ENCODE measurements around the gene ARHGEF17. TPM values are rescaled to one million over a fixed set of nuclear protein-coding genes. Genes with fewer than 3 reads are reported as not detected.

ARHGEF17 gene
- total and polyA plus RNA-seq, 2 donors (not counting 1 experiment from before 2014, with no cell fraction given): 42.8 to 43.1 TPM

GRCh38 chr11:73318501-73319011, 10.5 kb downstream of the ARHGEF17 start:
- Histone ChIP-seq H3K36me3 (ENCODE audit: control insufficient read depth, insufficient read depth, low read length) (peaks cover 2% of the 10 kb centered on the region), H3K27me3 (ENCODE audit: control insufficient read depth, insufficient read depth, low read length) (no peaks in the 10 kb centered on the region), H2AFZ (ENCODE audit: low read length) (no peak overlapping the region), H4K20me1 (ENCODE audit: control insufficient read depth, extremely low read depth, insufficient read depth, low read length) (no peaks in the 10 kb centered on the region), H3K9me3 (ENCODE audit: control insufficient read depth, insufficient read depth, low read depth, low read length) (no peaks in the 10 kb centered on the region), H3K4me1 (ENCODE audit: control insufficient read depth, extremely low read depth, insufficient read depth, low read length) (peaks cover 70% of the 10 kb centered on the region), H3K79me2 (ENCODE audit: control insufficient read depth, insufficient read depth, low read length) (peaks cover 87% of the 10 kb centered on the region), H3K4me3 (replicated peaks in 1 of 4; ENCODE audit: control extremely low read depth in 1 of 4, insufficient read depth in 1 of 4, low read depth in 3 of 4, low read length in 4 of 4) (no peak overlapping the region), H3K9ac (ENCODE audit: insufficient read depth, low read length) (no peak overlapping the region), H3K4me2 (ENCODE audit: extremely low read depth, insufficient read depth, low read length) (no peak overlapping the region), H3K27ac (ENCODE audit: insufficient read depth, low read length) (peak overlapping the region; percentile 0)
- TF ChIP-seq CTCF (conservative IDR thresholded peaks at IDR 0.05 in 1 of 2, IDR thresholded peaks at IDR 0.05 in 1 of 2; ENCODE audit: low read depth in 1 of 2, low read length in 2 of 2) (no peak), EZH2 (IDR thresholded peaks at IDR 0.05; ENCODE audit: low read length, missing control alignments) (no peak)
- no peak for DNase-seq (ENCODE audit: low read depth in 2 of 2)

DNA sequence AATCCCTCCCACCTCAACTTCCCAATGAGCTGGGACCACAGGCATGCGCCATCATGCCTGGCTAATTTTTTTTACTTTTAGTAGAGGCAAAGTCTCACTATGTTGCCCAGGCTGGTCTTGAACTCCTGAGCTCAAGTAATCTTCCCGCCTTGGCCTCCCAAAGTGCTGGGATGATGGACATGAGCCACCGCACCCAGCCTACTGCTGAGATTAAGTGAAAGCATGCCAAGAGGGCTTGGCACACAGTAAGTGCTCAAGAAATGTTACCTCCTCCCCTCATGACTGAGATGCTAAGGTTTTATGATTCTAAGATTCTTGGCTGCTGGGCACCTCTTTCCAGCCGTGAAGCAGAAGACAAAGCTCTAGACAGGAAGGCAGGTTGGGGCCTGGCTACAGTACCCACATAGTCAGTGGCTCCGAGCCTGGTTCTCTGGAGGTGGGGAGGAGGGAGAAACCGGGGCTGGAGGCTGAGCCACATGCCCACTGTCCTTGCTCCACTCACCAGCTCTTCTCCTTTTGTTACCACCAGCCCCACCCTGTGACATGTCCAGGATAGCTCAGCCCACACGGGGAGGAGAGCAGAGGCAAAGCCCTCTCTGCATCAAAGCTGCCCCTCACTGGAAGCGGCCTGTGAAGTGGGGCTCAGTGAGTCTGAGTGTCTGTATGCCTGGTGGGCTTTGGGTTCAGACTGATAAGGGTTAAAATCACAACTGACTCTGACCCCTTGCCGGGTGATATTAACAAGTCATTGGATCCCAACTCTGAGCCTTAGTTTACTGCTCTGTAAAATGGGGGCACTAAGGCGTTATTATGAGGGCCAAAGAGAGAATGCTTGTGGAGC, 12.9 kb downstream of the ARHGEF17 start:
- Histone ChIP-seq H3K36me3 (ENCODE audit: control insufficient read depth, insufficient read depth, low read length) (peaks cover 2% of the 10 kb centered on the region), H3K27ac (ENCODE audit: insufficient read depth, low read length) (peak overlapping the region; percentile 73), H2AFZ (ENCODE audit: low read length) (no peak overlapping the region), H3K4me2 (ENCODE audit: extremely low read depth, insufficient read depth, low read length) (peak overlapping the region; percentile 52), H3K9me3 (ENCODE audit: control insufficient read depth, insufficient read depth, low read depth, low read length) (no peaks in the 10 kb centered on the region), H3K9ac (ENCODE audit: insufficient read depth, low read length) (no peak overlapping the region), H3K4me1 (ENCODE audit: control insufficient read depth, extremely low read depth, insufficient read depth, low read length) (peaks cover 78% of the 10 kb centered on the region), H4K20me1 (ENCODE audit: control insufficient read depth, extremely low read depth, insufficient read depth, low read length) (no peaks in the 10 kb centered on the region), H3K27me3 (ENCODE audit: control insufficient read depth, insufficient read depth, low read length) (no peaks in the 10 kb centered on the region), H3K4me3 (replicated peaks in 1 of 4; ENCODE audit: control extremely low read depth in 1 of 4, insufficient read depth in 1 of 4, low read depth in 3 of 4, low read length in 4 of 4) (no peak overlapping the region), H3K79me2 (ENCODE audit: control insufficient read depth, insufficient read depth, low read length) (peaks cover 86% of the 10 kb centered on the region)
- TF ChIP-seq EZH2 (IDR thresholded peaks at IDR 0.05; ENCODE audit: low read length, missing control alignments) (no peak), CTCF (conservative IDR thresholded peaks at IDR 0.05 in 1 of 2, IDR thresholded peaks at IDR 0.05 in 1 of 2; ENCODE audit: low read depth in 1 of 2, low read length in 2 of 2) (no peak)
- peak; percentile 65 to 68 for DNase-seq (ENCODE audit: low read depth in 2 of 2)

DNA sequence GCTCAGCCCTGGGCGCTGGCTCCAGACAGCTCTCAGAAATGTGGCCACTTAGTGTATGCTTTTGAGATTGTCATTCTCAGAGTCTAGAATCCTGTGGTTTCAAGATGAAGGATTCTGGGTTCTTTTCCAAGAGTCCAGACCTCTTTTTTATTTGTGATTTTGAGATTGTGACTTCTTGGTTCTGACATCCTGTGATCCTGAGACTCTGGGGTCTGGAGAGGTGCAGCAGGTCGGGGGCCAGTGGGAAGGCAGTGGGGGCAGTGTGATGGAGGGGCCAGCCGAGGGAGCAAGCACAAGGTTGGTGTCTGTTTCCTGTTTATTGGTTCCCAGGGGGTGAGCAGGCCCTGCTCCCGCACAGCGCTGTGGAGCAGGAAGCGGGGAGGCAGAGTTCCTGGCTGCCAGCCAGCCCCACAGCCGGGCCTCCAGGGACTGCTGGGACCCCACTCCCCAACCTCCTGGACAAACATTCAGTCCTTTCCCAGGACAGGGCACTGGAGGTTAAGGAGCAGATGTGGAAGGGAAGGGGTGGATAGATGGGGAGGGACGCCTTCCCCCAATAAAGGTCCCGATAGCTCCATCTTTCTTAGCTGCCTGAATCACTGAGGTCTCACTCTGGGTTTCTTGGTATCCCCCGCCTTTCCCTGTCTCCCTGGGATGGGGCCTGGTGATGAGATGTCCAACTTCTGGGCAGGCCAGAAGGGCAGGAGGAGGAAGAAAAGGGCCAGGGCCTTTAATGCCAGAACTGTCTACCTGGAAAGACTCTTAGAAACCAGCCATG, 13.7 kb downstream of the ARHGEF17 start:
- H3K9me3 ChIP-seq (ENCODE audit: control insufficient read depth, insufficient read depth, low read depth, low read length): no peaks in the 10 kb centered on the region
- peaks cover 77% of the 10 kb centered on the region for H3K4me1 ChIP-seq (ENCODE audit: control insufficient read depth, extremely low read depth, insufficient read depth, low read length)
- peaks cover 2% of the 10 kb centered on the region for H3K36me3 ChIP-seq (ENCODE audit: control insufficient read depth, insufficient read depth, low read length)
- no peak overlapping the region for H3K4me3 ChIP-seq (replicated peaks in 1 of 4; ENCODE audit: control extremely low read depth in 1 of 4, insufficient read depth in 1 of 4, low read depth in 3 of 4, low read length in 4 of 4)
- peak; percentile 77 to 93 for DNase-seq (ENCODE audit: low read depth in 2 of 2)
- H3K9ac ChIP-seq (ENCODE audit: insufficient read depth, low read length): peak overlapping the region; percentile 21
- peaks cover 84% of the 10 kb centered on the region for H3K79me2 ChIP-seq (ENCODE audit: control insufficient read depth, insufficient read depth, low read length)
- H4K20me1 ChIP-seq (ENCODE audit: control insufficient read depth, extremely low read depth, insufficient read depth, low read length): no peaks in the 10 kb centered on the region
- no peak overlapping the region for H2AFZ ChIP-seq (ENCODE audit: low read length)
- H3K27ac ChIP-seq (ENCODE audit: insufficient read depth, low read length): peak overlapping the region; percentile 73
- TF ChIP-seq CTCF (conservative IDR thresholded peaks at IDR 0.05 in 1 of 2, IDR thresholded peaks at IDR 0.05 in 1 of 2; ENCODE audit: low read depth in 1 of 2, low read length in 2 of 2) (no peak), EZH2 (IDR thresholded peaks at IDR 0.05; ENCODE audit: low read length, missing control alignments) (no peak)
- H3K27me3 ChIP-seq (ENCODE audit: control insufficient read depth, insufficient read depth, low read length): no peaks in the 10 kb centered on the region
- H3K4me2 ChIP-seq (ENCODE audit: extremely low read depth, insufficient read depth, low read length): peak overlapping the region; percentile 88
